ENCODE data around the gene LRRC4B. TPM values are rescaled to one million over a fixed set of nuclear protein-coding genes. Genes with fewer than 3 reads are reported as not detected.

Gene LRRC4B
- total RNA-seq, 6 experiments from 2014 or later: 0.22 to 1.2 (median 0.52) TPM

- intact Hi-C loops (cut with DNase I): no loop called here
- Histone ChIP-seq H3K36me3 (no peaks in the 10 kb centered on the region), H3K27ac (no peak overlapping the region), H3K27me3 (peaks cover 0 to 5% of the 10 kb centered on the region in 2 donors), H3K9me3 (no peaks in the 10 kb centered on the region), H3K4me1 (peaks cover 0 to 7% (median 0%) of the 10 kb centered on the region in 4 donors), H3K4me3 (no peak overlapping the region)
- ATAC-seq: no peak
- TF ChIP-seq POLR2A (IDR thresholded peaks at IDR 0.05) (no peak), CTCF (IDR thresholded peaks at IDR 0.05) (no peak)
- WGBS (ENCODE audit: insufficient coverage, low coverage, low lambda C conversion rate, missing lambda C conversion rate): no CpG with 5 or more reads among the region's 10 CpGs
- DNase-seq: no peak
These were observed 14.0 kb downstream of the LRRC4B start for GRCh38 chr19:50554212-50554611.

- Histone ChIP-seq H3K4me1 (peaks cover 0 to 7% (median 0%) of the 10 kb centered on the region in 4 donors), H3K4me3 (no peak overlapping the region), H3K36me3 (no peaks in the 10 kb centered on the region), H3K9me3 (no peaks in the 10 kb centered on the region), H3K27me3 (peaks cover 0 to 5% of the 10 kb centered on the region in 2 donors), H3K27ac (no peak overlapping the region)
- WGBS (ENCODE audit: insufficient coverage, low coverage, low lambda C conversion rate, missing lambda C conversion rate): 64% methylated on average over 17 of the region's 19 CpGs
- ATAC-seq (no peak), DNase-seq (no peak)
- intact Hi-C loops (cut with DNase I): no loop called here
- TF ChIP-seq CTCF (IDR thresholded peaks at IDR 0.05) (no peak), POLR2A (IDR thresholded peaks at IDR 0.05) (no peak)
These were observed 15.0 kb downstream of the LRRC4B start for GRCh38 chr19:50553134-50553703.

- Histone ChIP-seq H3K27ac (no peak overlapping the region), H3K9me3 (no peaks in the 10 kb centered on the region), H3K4me1 (peaks cover 0 to 7% (median 0%) of the 10 kb centered on the region in 4 donors), H3K27me3 (peaks cover 0 to 5% of the 10 kb centered on the region in 2 donors), H3K4me3 (no peak overlapping the region), H3K36me3 (no peaks in the 10 kb centered on the region)
- DNase-seq (no peak), ATAC-seq (no peak)
- TF ChIP-seq POLR2A (IDR thresholded peaks at IDR 0.05) (no peak), CTCF (IDR thresholded peaks at IDR 0.05) (no peak)
- intact Hi-C loops (cut with DNase I): no loop called here
- 49% methylated on average over 15 of the region's 15 CpGs for WGBS (ENCODE audit: insufficient coverage, low coverage, low lambda C conversion rate, missing lambda C conversion rate)
These were observed 15.7 kb downstream of the LRRC4B start for GRCh38 chr19:50552540-50552939.

- intact Hi-C loops (cut with DNase I): no loop called here
- H3K4me3 ChIP-seq: no peak overlapping the region
- WGBS (ENCODE audit: insufficient coverage, low coverage, low lambda C conversion rate, missing lambda C conversion rate): under 1% methylated on average over 12 of the region's 22 CpGs
- TF ChIP-seq POLR2A (IDR thresholded peaks at IDR 0.05): no peak
- no peak for TF ChIP-seq CTCF (IDR thresholded peaks at IDR 0.05)
- H3K27ac ChIP-seq: no peak overlapping the region
- peaks cover 0 to 5% of the 10 kb centered on the region in 2 donors for H3K27me3 ChIP-seq
- DNase-seq (no peak), ATAC-seq (no peak)
- peaks cover 0 to 7% (median 0%) of the 10 kb centered on the region in 4 donors for H3K4me1 ChIP-seq
- H3K36me3 ChIP-seq: no peaks in the 10 kb centered on the region
- no peaks in the 10 kb centered on the region for H3K9me3 ChIP-seq
These were observed 16.5 kb downstream of the LRRC4B start for GRCh38 chr19:50551715-50552187.
